Left lobe of liver (tissue), 2 donors: ENCODE results near the gene RUNX3. TPM values are rescaled to one million over a fixed set of nuclear protein-coding genes. Genes with fewer than 3 reads are reported as not detected.
A peak's percentile ranks its signal among the peaks of the same experiment; 100 is the strongest.

ENCODE experiments used
- ATAC-seq: fragments of 200-7000 bp; cut with Tn5 transposase; one replicate; pipeline ENCODE4 v1.9.1; 2020; ENCODE audit warnings: mild to moderate bottlenecking, moderate library complexity
- DNase-seq: peaks from one replicate; pipeline ENCODE4 v3.0.0-alpha.2; 2020; ENCODE audit warnings: low spot score
- total RNA-seq: library from RNA; stranded (reverse); gene quantifications from one replicate; pipeline ENCODE4 v1.2.1, GENCODE V29; 2021
- donor health status: DM: no; HTN: no; CAD: no; lungs with moderate emphysema.
- donor health status: DM: no; HTN: yes; CAD: no.

The RUNX3 gene
- total RNA-seq, 1 donor from 2014 or later = 0.86 TPM

DNA sequence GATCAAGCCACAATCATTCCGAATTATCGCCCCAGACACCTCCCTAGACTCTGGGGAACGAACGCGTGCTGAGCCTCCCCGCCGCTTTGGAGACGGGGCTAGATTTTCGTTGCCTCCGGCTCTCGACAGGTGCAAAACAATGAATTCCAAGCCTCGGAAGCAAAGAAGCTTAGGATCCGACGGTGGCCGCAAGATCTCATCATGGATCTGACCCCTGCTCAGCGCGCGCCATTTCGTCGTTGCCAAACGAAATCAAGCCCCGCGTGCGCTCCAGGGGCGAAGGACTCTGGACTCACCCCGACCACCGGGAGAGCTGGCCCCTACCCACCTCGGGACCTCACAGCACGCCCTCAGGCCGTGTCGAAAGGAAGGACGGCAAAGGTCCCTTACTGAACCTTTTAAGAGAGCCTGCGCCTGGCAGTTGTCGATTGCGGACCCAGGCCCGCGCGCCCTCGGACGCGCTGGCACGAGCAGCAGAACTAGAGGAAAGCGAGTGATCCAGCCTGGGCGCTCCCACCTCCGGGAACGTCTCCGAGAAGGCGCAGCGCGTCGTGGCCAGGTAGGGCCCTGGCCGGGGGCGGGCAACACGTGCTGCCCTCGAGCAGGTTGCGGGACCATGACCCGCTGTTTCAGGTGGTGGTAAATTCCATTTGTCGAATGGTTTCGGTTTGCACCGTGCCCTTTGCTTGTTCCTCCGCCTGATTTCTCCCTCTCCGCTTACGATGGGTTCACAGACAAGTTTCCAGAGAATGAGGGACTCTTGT lies 1.6 kb upstream of the RUNX3 start:
- no peak for DNase-seq
- ATAC-seq = peak; percentile 13

DNA sequence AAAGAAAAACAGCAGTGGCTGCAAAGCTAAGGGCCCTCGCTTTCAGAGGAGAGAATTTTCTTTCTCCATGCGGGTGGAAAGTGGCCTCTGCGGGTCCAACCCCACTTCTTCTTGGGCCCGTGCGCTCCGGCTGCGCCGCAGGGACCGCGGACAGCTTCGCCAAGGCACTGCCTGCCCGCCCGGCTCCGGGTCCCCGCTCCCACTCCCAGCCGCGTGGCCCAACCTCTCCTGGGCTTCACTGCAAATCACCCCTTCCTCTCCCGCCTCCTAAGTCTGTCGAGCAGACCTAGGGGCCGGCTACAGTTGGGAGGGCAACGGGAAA lies 1.0 kb upstream of the RUNX3 start:
- ATAC-seq (no peak), DNase-seq (no peak)

DNA sequence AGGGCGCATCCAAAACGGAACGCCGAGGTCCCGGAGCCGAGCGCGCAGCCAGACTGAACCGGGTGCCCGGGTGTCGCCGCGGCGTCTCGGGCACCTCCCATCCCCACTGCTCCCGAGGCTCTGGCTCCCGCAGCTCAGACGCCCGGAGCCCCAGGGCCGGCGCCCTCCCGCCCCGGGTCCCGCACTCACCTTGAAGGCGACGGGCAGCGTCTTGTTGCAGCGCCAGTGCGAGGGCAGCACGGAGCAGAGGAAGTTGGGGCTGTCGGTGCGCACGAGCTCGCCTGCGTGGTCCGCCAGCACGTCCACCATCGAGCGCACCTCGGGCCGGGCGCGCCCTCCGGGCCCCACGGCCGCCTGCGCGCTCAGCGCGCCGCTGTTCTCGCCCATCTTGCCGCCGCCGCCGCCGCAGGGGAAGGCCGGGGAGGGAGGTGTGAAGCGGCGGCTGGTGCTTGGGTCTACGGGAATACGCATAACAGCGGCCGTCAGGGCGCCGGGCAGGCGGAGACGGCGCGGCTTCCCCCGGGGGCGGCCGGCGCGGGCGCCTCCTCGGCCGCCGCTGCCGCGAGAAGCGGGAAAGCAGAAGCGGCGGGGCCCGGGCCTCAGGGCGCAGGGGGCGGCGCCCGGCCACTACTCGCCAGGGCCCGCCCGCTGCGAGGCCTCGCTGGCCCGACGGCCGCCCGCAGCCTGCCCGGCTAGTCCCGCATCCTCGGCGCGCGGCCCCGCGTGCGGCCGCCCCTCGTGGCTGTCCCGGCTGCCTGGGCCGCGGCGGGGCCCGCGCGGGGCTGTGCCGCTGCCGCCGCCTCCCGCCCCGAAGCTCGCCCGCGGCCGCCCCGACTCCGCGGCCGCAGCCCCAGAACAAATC lies 447 bp downstream of the RUNX3 start:
- ATAC-seq = no peak
- DNase-seq = no peak

DNA sequence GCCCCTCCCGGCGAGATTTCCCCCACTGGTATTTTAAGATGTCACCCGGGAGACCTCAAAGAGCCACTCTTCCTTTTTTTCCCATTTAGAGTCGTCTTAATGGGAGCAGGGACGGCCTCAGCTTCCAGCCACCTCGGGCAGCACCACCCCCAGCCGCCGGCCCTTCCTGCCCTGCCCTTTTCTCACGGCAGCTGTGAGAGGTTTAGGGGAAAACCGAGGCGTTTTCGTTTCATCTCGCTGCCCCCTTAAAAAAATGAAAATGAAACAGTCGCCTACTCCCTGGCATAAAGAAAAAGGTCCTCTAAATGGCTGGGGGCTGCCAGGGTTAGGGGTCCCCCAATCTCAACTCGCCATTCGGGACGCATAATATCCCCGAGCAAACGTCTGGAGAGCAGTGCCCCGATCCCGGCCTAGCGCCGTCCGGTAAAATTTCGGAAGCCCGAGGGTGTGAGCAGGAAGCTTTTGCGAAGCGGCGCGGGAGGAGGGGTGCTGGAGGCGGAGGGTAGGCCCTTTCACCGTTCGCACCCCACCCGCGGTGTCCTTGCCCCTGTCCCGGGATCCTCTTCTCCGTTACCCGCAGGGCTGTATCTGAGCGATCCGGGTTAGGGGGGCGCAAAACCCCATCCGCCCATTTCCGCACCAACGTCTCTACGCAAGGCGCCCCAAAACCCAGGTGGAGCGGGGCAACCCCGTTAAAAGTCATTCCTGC lies 1.2 kb downstream of the RUNX3 start:
- ATAC-seq (no peak), DNase-seq (no peak)

DNA sequence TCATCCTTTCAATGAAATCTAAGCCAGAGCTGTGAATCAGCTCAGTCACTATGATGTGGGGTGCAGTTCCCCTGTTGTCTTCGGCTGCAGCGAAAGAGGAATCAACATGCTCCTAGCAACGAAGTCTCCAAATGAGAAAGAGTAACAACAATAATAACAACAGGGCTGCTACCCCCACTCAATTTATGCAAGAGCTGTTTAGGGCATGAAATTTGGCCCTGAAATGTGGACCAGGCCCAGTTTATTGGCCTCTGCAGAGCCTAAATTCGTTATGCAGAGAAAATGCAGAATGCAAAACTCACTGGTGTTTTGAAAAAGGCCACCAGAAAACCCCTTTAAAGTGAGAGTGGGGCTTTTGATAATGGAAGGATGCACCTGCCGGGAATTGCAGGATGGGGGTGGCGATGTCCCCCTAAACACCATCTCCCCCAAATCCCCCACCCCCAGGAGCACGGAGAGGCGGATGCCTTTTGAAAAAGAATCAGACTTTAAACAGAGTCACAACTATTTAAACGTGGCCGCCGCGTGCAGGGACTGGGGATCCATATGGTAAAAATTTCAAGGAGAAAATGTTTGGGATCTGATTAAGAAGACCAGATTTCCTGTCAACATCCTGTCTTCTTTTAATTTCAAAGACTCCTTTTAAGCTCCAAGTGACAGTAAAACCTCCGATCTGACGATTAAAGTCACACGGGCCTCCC lies 1.9 kb downstream of the RUNX3 start:
- DNase-seq (no peak), ATAC-seq (no peak)

GRCh38 chr1:24927473-24927872 lies 2.6 kb downstream of the RUNX3 start:
- DNase-seq (no peak), ATAC-seq (no peak)

DNA sequence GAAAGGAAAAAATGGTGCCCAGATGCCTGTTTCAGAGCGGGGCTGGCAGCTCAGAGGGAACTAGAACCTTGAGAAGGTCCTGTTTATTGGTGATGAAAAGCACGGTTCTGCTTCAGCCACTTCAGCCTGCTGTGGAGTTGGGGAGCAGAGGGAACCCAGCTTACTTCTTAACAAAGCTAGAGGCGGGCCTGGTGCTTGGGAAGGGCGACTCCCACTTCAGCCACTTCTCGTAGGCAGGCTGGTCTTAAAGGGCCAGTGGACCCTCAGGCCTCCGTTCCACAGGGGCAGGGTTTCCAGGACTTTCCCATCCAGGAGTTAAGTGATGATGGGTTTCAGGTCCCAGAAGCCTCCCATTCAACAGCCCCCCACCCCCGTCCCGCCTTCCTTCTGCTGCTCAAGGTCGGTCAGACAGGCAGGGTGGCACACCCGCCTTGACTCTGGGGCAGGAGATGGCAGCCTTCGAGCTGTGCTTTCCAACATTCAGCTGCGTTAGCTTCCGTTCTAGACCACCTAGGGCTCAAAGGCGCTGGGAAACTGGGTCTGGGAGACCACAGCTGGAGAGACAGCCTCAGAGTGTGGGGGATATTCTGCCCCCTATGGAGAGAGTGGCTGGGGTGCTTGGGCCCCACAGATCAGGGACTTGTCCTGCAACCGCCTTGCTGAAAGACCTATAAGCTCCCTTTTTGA lies 3.4 kb downstream of the RUNX3 start:
- DNase-seq = no peak
- no peak for ATAC-seq

DNA sequence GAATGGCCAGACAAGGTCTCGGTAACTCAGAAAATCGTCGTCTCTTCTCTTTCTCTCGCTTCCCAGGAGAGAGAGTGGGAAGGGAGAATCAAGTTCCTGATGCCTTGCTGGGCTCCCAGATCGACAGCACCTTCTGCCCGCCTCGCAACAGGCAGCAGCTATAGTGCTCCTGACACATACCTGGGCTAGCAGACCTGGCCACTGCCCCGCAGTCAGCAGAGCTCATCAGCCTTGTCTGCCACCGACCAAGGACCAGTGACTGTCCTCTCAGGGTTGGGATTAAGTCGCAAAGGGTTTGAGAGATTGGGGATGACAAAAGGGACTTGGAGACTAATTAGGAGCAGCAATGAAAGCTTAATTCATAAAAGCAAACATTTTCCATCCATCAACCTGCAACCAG lies 4.1 kb downstream of the RUNX3 start:
- ATAC-seq (no peak), DNase-seq (no peak)

GRCh38 chr1:24925082-24925779 lies 4.8 kb downstream of the RUNX3 start:
- DNase-seq (no peak), ATAC-seq (no peak)

GRCh38 chr1:24923485-24924113 lies 6.5 kb downstream of the RUNX3 start:
- ATAC-seq = no peak
- DNase-seq = no peak

DNA sequence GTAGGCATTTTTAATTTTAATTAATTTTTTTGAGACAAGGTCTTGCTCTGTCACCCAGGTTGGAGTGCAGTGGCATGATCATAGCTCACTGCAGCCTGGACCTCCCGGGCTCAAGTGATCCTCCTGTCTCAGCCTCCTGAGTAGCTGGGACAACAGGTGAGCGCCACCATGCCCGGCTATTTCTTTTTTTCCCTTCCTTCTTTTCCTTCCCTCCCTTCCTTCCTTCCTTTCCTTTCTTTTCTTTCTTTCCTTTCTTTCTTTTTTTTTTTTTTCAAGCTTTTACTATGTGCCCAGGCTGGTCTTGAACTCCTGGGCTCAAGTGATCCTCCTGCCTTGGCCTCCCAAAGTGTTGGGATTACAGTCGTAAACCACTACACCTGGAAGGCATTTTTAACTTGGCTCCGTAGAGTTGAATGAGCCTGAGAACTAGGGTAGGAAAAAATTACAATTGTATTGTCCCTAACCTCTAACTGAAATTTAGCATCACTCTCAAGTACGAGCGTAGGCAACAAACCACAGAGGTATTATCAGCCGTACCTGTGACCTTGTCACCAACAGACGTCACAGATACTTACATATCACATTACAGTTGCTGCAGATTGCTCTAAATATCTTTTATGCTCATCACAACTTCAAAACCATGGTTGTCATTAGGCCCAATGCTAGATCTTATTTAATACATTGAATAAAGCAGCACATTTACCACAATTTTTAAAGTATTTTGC lies 8.0 kb downstream of the RUNX3 start:
- ATAC-seq (no peak), DNase-seq (no peak)

- DNase-seq = no peak
Measured at GRCh38 chr1:24921412-24921811, 8.7 kb downstream of the RUNX3 start.

DNA sequence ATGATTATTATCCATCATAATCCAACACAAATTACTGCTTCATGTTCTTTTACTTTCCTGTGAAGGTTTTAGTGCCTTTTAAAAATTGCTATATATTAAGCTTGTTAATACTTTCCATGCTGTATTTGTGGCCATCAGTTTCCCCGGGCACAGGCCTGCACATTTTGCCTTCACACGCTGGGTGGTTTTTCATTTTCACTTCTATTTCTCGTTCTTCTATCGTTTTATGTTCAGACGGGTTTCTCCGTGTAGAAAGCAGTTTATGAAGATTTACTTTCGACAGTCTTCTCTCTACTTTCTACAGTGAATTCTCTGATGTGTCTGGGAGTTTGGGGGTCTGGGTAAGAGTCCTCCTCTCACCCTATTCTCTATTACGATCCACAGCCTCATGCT lies 9.5 kb downstream of the RUNX3 start:
- ATAC-seq (no peak), DNase-seq (no peak)

More at GRCh38 chr1:24921412-24921811, 8.7 kb downstream of the RUNX3 start:
- ATAC-seq = no peak

- ATAC-seq (no peak), DNase-seq (no peak)
Measured at GRCh38 chr1:24919791-24920532, 10.1 kb downstream of the RUNX3 start.

GRCh38 chr1:24918995-24919605 lies 11.0 kb downstream of the RUNX3 start:
- no peak for DNase-seq

GRCh38 chr1:24918370-24918769 lies 11.7 kb downstream of the RUNX3 start:
- ATAC-seq (no peak), DNase-seq (no peak)

More at GRCh38 chr1:24918995-24919605, 11.0 kb downstream of the RUNX3 start:
- no peak for ATAC-seq

DNA sequence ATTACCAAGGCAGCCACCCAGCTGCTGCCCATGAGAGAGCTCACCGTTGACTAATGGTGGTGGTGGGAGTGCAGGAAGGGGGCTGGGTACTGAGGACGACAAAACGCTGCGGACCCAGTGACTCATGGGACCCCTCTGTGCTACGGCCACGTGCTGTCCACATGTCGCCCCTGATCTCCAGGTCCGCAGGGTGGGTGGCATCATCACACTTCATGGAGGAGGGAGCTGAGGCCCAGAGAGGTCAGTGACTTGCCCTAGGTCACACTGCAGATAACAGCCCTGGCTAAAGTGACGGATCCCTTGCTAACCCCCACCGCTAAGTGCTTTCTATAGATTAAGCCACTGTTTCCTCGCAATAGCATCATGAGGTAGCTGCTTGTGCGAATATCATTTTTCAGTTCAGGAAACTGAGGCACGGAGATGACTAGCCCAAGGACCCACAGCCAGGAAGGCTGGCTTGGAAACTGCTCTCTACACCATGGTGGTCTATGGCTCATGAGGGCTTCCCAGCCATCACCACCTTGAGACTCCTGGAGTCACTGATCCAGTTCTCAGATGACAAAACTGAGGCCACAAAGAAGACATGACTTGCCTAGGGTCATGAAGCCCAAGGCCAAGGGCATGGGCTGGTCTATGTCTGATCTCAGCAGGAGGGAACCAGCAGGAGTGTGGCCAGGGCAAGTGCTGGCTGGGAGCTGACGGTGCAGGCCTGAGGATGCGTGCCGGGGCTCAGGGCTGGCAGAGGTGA lies 12.6 kb downstream of the RUNX3 start:
- DNase-seq (no peak), ATAC-seq (no peak)
